GM19452 (cell line): ENCODE measurements around the gene CCDC81.

Experiments
- ATAC-seq: cut with Tn5 transposase; IDR thresholded peaks from one replicate; pipeline ENCODE4 v1.9.1; 2021; ENCODE audit not compliant: unreplicated experiment

Gene CCDC81

DNA sequence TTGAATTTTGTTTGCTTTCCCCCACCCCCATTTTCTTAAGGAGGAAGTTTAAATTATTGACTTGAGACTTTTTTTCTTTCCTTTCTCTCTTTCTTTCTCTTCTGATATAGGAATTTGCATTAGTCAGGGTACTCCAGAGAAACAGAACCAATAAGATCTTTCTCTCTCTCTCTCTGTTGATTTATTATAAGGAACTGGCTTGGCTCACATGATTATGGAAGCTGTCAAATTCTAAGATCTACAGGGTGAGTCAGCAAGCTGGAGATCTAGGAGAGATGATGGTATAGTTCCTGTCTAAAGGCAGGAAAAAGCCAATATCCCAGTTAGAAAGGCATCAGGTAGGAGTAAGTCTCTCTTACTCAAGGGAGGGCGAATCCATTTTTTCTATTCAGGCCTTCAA is 64.0 kb downstream of the CCDC81 start:
- no peak for ATAC-seq

DNA sequence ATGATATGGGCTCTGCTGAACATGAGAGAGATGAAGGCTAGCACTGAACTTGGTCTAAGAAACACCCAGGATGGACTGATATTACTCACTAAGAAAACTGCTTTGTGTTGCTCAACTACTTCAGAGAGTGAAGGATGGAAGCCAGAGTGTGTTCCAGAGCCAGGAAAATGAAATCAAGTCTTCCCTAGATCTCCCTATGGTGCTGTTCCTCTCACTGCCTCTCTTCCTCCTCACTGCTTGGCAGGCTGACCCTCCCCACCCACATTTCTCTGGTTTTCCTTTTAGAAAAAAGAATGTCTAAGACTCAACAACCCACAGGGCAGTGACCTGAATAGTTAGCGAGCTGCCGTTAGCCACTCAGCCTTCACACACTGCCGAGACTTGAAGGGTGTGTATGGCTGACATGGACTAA is 65.6 kb downstream of the CCDC81 start:
- no peak for ATAC-seq

DNA sequence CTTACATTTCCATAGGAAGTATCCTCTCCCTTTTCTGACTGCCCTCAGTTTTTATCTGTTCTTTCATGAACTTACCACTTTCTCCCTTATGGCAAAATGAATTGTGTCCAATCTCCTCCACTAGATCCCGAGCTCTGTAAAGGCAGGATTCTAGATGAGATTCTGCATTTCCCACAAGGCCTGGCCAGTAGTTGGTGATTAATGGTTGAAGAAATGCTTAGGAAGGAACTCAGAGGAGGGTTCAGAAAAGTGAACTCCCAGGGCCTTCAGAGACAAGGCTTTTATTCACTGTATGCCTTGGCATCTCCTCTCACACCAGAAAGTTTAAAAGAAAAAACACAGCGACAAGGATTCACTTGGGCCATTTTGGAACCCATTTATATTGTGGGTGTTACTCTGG is 66.2 kb downstream of the CCDC81 start:
- ATAC-seq, result no peak

DNA sequence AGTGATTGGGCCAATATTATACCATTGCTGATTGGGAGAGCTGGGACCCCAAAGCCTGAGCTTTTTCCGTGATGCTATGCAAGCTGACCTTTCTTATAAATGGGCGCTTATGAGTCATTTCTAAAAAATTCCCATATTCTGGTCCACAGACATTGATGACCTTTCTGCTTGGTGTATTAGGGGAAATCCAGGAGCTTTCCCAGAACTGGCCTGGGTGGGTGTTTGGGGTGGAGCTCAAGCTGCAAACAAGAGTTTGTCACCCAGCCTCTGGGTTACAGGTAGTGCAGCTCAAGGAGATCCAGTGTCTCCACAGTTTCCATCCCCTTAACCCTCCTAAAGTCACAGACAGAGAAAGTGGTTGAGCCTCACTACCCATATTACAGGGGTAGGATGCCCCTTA is 67.7 kb downstream of the CCDC81 start:
- ATAC-seq, result no peak

DNA sequence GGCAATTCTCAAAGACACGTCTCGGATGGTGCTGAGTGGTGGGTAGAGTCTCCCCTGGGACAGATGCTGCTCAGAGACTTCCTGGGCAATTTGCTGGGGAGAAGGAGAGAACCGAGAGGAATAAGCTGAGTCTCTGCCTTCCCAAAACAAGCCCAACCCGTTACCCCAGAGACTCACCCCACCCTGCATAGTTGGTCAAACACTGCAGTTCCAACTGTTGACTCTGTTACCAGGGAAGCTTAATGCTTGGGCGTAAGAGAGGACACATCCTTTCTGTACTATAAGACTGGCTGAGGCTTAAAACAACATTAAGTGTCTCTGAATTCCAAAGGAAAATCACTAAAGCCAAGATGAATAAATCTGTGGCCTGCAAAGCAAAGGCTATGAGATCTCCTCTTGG is 68.1 kb downstream of the CCDC81 start:
- ATAC-seq, result no peak

DNA sequence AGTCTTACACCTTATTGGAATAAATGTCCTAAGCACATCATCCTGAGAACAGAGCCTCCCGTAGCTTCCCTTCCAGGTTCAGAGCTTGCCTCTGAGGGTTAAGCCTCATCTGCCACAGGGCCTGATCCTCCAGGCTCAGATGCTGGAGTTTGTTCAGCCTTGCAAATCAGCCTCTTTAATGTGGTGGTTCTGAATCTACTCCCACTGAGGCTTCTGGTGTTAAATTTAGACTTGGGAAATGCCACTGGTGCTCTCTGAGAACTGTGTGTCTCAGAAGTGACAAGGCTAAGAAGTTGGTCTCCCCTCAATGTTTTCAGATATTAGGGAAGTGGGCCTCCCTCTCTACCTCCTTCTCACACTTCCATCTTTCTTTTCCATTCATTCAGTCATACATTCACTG is 68.7 kb downstream of the CCDC81 start:
- no peak for ATAC-seq

DNA sequence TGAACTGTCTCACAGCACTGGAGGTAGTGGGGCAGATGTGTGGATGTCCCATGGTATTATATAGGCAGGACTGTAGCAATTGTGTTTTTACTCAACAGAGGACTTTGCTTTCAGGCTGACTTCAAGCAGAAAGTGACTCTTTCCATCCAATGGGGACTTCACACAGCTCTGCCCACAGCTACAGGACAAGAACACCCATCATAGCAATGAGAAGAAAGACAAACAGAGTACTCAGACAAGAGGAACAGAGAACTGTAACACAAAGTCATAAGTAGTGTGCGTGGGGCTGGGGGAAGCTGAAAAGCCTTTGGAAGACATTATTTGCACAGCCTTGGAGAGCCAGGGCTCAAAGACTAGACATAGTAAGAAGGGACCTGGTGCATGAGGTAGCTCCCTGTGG is 70.3 kb downstream of the CCDC81 start:
- no peak for ATAC-seq

DNA sequence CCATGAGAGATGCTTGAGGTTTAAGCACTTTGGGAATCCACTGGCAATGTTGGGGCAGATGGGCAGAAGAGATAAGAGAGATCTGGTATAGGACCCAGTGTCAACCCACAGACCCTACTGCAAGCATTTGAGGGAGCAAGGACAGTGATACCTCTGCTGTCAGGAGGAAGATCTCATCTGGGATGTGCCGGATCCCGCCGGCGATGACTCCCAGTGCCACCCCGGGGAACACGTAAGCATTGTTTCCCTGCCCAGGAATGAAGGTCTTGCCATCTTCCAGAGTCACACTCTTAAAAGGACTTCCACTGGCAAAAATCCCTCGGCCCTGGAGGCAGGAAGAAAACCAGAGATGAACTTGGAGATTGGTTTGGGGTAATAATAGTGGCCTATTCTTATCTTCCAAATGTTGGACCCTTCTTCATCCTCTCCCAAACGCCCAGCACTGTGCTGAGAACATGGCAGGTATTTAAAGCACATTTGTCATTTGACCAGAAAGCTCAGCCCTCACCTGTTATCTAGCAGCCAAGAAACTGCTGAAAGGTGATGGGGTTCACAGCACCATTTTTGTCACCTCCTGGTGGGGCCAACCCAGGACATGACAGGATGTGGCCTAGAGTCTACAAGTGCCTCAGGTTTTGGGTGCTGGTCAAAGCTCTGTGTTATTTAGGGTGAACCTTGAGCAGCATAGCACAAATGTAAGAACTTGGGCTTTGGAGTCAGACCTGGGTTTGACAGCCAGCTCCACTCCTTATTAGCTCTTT is 71.7 kb downstream of the CCDC81 start:
- no peak for ATAC-seq

DNA sequence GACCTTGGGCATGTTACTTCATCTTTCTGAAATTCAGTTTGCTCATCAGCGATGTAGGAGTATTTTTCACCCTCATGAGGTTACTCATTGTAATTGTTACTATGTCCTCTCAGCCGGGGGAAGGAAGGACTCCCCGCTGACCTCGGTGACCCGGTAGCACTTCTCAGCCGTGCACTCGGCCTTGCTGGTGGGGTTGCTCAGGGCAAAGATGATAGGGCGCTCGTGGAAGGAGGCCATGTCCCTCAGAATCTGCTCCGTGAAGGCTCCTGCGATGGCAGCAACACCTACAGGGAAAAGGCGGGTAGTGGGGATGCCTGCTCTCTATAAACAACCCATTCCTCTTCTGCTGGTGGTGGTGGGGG is 72.2 kb downstream of the CCDC81 start:
- no peak for ATAC-seq

DNA sequence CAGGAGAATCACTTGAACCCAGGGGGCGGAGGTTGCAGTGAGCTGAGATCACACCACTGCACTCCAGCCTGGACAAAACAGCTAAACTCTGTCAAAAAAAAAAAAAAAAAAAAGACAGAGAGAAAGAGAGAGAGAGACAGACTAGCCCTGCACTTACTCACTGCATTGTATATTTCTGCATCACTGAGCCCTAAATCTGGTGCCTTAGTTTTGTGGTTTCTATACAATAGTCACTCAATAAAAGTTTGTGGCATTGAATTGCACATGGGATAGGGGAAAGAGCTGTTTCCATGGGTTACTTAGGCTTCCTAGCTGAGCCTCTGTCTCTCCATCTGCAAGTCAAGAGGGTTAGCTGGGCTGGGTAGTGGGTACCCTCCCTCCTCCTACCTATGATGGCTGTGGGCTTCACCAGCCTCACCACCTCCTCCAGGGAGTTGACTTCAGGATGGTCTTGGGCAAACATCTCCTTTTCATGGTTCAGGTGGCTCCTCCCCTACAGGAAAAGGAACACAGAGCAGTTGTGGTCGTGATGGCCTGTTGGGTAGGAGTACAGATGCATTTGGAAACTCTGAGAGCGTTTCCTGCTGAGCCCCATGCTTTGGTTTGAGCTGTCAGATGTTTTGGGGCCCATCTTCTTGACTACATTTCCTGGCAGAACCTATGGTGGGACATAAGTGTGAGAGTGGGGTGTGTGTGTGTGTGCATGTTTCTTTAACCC is 73.2 kb downstream of the CCDC81 start:
- ATAC-seq, result no peak

DNA sequence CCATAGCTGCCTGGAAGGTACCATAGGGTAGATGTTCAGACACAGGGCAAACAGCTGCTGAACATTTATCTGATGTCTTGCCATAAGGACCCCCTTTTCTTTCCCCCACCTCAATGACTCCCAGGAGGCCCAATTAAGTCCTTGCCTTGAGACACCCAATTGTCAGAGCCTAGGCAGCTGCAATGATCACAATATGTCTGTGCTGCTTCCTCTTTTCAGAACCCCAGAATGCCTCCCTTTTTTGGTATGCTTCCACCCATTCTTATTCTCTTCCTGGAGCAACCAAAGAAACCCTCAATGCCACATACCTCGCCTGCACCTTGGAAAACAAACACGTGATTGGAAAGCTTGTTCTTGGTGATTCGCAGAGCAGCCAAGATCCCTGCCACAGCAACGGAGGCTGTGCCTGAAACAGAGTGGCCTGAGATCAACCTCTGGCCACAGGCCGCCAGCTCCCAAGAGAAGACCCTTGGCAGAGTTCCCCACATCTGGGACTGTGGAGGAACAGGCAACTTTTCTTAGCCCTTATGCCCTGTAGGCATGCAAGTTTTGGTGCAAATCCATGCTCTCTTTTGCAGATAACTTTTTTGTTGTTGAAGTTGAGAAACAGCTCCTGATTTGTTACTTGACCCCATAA is 75.4 kb downstream of the CCDC81 start:
- ATAC-seq, result no peak

DNA sequence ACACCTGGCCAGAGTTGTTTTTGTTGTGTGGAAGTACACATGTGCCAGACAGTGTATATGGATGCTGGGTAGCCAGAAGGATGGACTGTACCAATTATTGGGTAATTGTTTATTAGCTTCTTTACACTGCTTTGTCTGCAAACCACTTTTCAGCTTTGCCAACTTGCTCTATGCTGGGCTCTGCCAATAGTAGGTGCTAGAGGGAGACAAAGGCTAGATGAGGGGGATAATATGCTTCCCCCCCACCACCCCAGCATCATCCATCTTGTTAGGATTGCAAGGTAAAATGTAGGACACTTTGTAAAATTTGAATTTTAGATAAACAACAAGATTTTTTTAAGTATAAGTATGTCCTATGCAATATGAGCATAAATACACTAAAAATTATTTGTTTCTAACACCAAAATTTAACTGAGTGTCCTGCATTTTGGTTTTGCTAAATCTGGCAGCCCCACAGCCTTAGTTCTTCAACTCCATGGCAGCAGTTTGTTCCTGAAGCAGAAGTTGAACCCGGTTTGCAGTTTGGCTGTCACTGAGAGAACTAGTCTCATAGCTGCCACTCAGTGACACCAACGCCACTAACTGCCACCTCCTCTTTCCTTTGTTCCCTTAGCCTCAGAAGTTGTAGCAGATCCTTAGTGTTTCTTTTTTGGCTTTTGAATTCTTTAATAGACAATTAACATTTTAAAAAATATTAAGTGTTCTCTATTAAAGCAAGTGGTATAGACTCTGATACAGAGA is 78.8 kb downstream of the CCDC81 start:
- ATAC-seq, result no peak

DNA sequence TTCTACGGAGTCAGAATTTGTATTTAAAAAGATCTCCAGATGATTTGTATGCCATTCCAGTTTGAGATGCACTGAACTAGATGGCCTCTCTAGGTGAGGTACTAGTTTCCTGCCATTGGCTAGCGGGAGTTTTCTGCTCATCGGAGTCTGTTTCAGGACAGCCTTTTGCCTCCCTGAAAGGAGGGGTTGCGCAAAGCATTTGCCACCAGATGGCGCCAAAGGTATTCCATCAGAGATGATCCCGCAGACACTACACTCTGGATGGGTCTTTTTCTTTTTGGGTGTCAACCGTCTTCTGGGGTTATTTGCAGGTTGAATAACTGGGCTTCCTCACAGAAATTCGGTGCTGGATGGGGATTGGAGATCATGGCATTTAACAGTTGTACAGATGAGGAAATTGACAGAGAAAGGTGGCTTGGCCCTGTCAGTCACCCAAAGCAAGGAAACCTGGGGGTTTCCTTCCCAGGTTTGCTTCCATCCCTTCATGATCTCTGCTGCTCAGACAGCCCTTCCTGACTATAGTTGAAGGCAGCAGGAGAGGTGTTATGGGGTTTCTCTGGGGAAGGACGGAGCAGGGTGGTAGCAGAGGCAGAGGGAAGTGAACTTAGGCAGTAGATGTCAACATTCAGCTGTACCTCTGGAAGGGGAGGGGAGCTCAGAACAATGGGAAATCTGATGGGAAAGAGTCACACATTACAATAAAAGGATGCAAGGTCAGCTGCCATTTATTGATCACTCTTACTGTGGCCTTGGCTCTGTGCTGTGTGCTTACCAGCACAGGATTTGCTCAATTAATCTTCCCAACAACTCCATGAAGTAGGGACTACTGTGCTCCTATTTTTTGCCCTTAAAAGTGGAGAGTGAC is 81.6 kb downstream of the CCDC81 start:
- ATAC-seq, result peak; percentile 88

DNA sequence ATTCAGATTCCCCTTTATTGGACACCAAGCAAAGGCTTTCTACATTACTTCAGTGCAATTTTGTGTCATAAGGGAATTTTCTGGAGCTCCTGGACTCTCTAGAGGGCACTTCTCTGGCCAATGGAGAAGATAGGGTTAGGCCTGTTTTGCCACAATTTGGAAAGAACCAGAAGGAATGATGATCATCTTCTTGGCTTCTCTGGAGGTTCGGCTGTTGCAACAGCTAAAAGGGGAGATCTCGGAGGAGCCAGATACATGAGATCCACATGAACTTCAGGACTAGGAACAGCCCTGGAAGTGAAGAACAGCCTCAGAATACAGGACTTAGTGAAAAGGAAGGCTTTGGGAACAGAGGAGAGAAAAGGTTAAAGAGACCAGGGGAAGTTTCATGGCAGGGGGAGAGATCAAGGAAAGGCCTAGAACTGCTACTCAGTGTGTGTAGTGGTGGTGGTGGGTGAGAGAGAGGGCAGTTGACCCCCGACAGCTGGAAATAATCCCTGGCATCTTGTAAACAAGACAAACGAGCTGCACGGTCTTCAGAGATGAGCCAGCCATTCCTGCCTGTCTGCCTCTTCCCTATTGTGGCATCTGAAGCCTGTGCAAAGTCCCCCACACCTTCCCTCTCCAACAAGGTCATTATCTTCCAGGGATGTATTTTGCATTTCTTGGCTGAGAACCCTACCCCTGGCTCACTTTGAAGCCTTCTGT is 83.8 kb downstream of the CCDC81 start:
- no peak for ATAC-seq

DNA sequence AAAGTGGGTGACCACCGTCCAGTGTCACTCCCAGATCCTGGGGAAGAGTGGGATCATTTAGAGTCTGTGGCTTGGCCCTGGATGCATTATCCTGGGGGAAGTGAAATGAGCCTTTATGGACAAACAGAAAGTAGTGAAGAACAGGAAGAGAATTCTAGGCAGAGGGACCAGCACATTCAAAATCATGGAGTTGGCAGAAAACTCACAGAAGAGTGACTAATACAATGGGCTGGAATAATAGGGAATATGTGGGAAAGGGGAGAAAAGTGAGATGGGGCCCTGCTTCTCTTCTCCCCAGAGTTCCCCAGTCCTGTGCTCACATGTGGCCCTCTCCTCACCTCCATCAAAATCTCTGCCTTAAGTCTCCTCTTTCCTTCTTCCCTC is 84.3 kb downstream of the CCDC81 start:
- no peak for ATAC-seq

DNA sequence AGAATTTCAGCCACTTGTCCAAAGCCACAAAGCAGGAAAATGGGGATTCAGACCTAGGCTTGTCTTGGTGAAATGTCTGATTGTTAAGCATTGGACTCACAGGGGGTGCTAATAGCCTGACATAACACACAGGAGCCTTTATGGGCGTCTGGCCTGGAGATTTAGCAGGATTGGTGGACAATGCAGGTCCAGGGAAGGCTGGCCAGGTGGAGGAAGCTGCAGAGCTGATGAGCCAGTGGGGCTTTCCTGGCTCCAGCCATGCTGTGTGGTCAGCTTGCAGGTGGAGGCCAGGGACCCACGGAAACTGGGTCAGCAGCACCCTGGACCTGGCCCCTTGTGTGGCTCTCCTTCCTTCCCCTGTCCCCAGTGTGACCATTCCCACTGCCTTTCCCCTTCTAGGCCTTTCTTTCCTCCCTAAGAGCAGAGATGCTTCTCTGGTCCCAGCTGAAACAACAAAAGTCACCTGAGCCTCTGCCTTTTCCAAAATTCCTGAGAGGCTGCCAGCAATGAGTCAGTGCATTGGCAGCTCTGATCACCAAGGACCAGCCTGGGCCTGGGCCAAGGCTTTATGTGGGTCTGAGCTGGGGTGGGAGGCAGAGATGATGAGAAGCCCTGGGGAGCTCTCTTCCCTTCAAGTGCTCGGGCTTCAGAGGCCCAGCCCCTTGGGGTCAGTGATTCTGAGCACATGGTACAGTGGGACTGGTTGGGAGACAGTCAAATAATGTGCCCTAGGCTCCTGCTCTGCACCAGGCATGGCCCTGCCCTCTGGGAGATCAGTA is 85.2 kb downstream of the CCDC81 start:
- ATAC-seq, result no peak

DNA sequence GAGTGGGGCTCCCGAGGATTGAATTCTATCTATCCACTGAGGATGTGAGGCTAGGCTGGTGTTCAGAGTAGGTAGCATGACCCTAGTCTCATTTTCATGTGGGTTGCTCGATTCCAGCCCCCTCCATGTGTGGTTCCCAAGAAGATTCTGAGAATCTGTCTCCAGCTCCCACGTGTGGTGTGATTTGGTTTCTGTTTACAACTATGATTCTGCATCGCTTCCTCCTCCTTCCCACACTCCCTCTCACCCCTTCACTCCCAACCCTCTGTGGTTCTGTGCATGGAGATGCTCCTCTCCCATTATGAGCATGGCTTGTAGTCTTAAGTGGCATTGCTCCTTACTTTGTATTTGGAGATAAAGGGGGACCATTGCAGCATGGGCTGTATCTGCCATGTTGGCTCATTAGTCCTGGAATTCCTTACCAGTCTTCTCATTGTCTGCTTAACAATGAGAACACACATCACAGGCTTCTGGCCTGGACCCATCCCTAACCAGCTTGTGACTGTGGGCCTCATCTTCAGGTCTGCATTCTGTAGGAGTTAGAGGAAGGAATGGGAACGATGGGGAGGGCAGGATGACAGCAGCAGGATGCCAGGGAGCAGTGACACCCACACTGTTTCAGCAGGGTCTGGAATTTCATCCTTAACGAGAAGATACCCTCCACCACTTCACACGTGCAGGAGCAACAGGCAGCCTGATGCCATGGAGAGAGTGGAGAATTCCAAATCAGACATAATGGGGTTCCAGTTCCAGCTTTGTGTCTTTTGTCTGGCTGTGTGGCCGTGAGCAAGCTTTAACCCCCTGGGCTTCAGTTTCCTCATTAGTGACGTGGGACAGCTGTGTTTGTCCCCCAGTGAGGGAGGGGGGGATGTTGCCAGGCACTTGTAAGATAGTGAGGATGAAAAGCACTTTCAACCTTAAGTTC is 86.0 kb downstream of the CCDC81 start:
- no peak for ATAC-seq

DNA sequence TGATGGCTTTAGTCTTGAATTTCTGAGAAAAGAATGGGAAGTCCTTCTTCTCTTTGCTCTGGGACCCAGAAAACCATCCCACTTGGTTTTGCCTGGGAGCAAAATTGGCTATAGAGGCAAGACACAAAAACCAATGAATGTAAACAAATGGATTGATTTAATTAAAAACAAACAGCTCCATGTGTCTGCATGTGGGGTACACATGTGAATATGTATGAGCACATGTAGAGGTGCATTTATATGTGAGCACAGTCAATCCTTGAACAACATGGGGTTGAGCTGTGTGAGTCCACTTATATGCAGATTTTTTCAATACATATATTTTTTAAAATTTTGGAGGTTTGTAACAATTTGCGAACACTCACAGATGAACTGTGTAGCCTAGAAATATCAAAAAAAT is 87.2 kb downstream of the CCDC81 start:
- ATAC-seq, result no peak
